ENCODE results near the gene OTOF. TPM values are rescaled to one million over a fixed set of nuclear protein-coding genes. Genes with fewer than 3 reads are reported as not detected.

OTOF gene
- total and polyA plus RNA-seq, 2 of the 13 experiments (the other 11 are each of a cell fraction or from before 2014, with no cell fraction given) = 0.04 TPM; not detected in 1

GRCh38 chr2:26462511-26463243, 15.2 kb downstream of the OTOF start (continued):
- TF ChIP-seq RBFOX2 (IDR thresholded peaks at IDR 0.05; ENCODE audit: low read depth, low read length) (no peak), CBX2 (IDR thresholded peaks at IDR 0.05; ENCODE audit: low read depth, low read length) (no peak), CBX2 (CRISPR knock-in tag; IDR thresholded peaks at IDR 0.05; ENCODE audit: low read depth) (no peak), ZNF710 (CRISPR knock-in tag; IDR thresholded peaks at IDR 0.05; ENCODE audit: borderline replicate concordance) (no peak), ZNF292 (CRISPR knock-in tag; IDR thresholded peaks at IDR 0.05; ENCODE audit: borderline replicate concordance, low read depth) (no peak), TEF (CRISPR knock-in tag; IDR thresholded peaks at IDR 0.05) (no peak), ZNF607 (CRISPR knock-in tag; IDR thresholded peaks at IDR 0.05; ENCODE audit: borderline replicate concordance) (no peak), DNMT3B (CRISPR knock-in tag; conservative IDR thresholded peaks at IDR 0.05) (no peak), ARID5B (CRISPR knock-in tag; IDR thresholded peaks at IDR 0.05) (no peak), ZNF430 (CRISPR knock-in tag; IDR thresholded peaks at IDR 0.05) (no peak), ZNF343 (CRISPR knock-in tag; IDR thresholded peaks at IDR 0.05) (no peak), THRA (CRISPR knock-in tag; IDR thresholded peaks at IDR 0.05; ENCODE audit: borderline replicate concordance) (no peak), GPBP1L1 (CRISPR knock-in tag; IDR thresholded peaks at IDR 0.05) (no peak), NFKB2 (CRISPR knock-in tag; IDR thresholded peaks at IDR 0.05; ENCODE audit: borderline replicate concordance) (no peak), CREBL2 (CRISPR knock-in tag; IDR thresholded peaks at IDR 0.05; ENCODE audit: borderline replicate concordance) (no peak), MXI1 (IDR thresholded peaks at IDR 0.05; ENCODE audit: borderline replicate concordance, low read depth, low read length) (peak; percentile 40; the same call in 1 of the 3 replicates)

Data from HepG2 (cell line).